Cortex of kidney (tissue), 1 donor: ENCODE measurements around the gene RALB.

Experiments used
- DNase-seq: peaks from one replicate; lab custom pipeline; 2025; lab: John Stamatoyannopoulos, UW

Gene RALB

GRCh38 chr2:120262761-120263428 is 10.2 kb downstream of the RALB start:
- DNase-seq = no peak

- no peak for DNase-seq
Measured at GRCh38 chr2:120265006-120265405, 12.4 kb downstream of the RALB start.

- DNase-seq = no peak
Measured at GRCh38 chr2:120267348-120267747, 14.7 kb downstream of the RALB start.

- DNase-seq = no peak
Measured at GRCh38 chr2:120269076-120269744, 16.6 kb downstream of the RALB start.

GRCh38 chr2:120269816-120270215 is 17.2 kb downstream of the RALB start:
- DNase-seq = no peak

GRCh38 chr2:120271711-120272379 is 19.2 kb downstream of the RALB start:
- no peak for DNase-seq

- DNase-seq = no peak
Measured at GRCh38 chr2:120272763-120273481, 20.3 kb downstream of the RALB start.

GRCh38 chr2:120275617-120276400 is 23.2 kb downstream of the RALB start:
- DNase-seq = no peak

- DNase-seq = no peak
Measured at GRCh38 chr2:120277505-120278205, 25.0 kb downstream of the RALB start.

- DNase-seq = no peak
Measured at GRCh38 chr2:120278901-120279300, 26.2 kb downstream of the RALB start.

GRCh38 chr2:120279708-120280107 is 27.1 kb downstream of the RALB start:
- DNase-seq = no peak

GRCh38 chr2:120283649-120284048 is 31.0 kb downstream of the RALB start:
- no peak for DNase-seq

- no peak for DNase-seq
Measured at GRCh38 chr2:120285056-120285455, 32.4 kb downstream of the RALB start.

GRCh38 chr2:120287183-120288015 is 34.7 kb downstream of the RALB start:
- no peak for DNase-seq

- no peak for DNase-seq
Measured at GRCh38 chr2:120288016-120288373, 35.3 kb downstream of the RALB start.

GRCh38 chr2:120289221-120289906 is 36.7 kb downstream of the RALB start:
- DNase-seq = no peak

GRCh38 chr2:120290737-120291136 is 38.1 kb downstream of the RALB start:
- DNase-seq = no peak

- no peak for DNase-seq
Measured at GRCh38 chr2:120291401-120292311, 39.0 kb downstream of the RALB start.
